ENCODE results near the gene SLC35F4. TPM values are rescaled to one million over a fixed set of nuclear protein-coding genes. Genes with fewer than 3 reads are reported as not detected.

Gene SLC35F4
- total RNA-seq, 1 experiment from 2014 or later = not detected

DNA sequence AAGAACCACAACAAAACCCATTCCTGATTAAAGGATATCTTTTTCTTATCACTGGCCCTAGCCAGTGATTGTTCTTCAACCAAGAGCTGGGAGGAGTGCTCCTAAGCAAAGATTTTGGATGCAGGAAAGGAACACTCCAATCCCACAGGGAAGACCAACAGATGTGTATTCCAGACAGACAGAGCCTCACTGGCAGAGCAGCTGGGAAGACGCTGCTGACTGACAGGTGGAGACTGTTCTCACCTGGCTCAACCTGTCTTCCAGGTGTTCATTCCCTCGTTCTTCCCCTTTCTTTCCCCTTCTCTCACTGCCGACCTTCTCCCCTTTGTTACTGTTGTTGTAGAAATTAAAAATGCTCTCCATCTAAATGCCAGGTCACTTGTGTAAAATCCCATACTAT is 282.5 kb downstream of the SLC35F4 start:
- in situ Hi-C loops (cut with HindIII; ENCODE audit: low pct_unique_long_range_greater_than_20kb, low sequenced_read_pairs) = no loop called here
- no peak for DNase-seq (ENCODE audit: low read depth)

DNA sequence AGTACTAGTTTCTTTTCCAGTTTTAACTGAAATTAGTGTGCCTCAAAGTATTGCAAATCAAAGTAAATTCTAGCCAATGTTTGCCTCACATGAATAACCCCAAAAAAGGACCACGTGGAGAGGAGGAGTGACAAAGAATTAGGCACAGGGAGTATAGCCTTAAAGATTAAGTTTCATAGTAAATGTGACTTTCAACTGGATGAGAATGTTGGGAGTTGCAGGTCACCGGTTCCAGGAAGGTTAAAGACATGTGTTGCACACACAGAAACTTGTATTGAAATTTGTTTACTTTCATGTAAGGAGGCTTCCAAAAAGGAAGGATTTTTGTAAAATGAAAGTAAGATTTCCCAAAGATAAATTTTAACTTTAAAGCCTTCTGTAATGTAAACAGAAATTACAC is 283.1 kb downstream of the SLC35F4 start:
- no peak for DNase-seq (ENCODE audit: low read depth)
- in situ Hi-C loops (cut with HindIII; ENCODE audit: low pct_unique_long_range_greater_than_20kb, low sequenced_read_pairs) = no loop called here

DNA sequence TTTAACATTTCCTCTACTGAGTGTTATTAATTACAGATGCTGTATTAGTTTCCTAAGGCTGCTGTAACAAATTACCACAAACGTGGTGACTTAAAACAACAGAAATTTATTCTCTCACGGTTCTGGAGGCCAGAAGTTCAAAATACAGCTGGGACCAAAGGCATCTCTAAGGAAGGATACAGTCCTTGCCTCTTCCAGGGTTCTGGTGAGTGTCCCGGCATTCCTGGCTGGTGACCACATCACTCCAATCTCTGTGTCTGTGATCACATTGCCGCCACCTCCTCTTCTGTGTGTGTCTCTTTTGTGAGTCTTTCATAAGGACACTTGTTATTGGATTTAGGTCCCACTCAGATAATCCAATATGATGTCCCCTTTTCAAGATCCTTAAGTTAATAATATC is 287.1 kb downstream of the SLC35F4 start:
- in situ Hi-C loops (cut with HindIII; ENCODE audit: low pct_unique_long_range_greater_than_20kb, low sequenced_read_pairs) = no loop called here
- DNase-seq (ENCODE audit: low read depth) = peak; percentile 25

DNA sequence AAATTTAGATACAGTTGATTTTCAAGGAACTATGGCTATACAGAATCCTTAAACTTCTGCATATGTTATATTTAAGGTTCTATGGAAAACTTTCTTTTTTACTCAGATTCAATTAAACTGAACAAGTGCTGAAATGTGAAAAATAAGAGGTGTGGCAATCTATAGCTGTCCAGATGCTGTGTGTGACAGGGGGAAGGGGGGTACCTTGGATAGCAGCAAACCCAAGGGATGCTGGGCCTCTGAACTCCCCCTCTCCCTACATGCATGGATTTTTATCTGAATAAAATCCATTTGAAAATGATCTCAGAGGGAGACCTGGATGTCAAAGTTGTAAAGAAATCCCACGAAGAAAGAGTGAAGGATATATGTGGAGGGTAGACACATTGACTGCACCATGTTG is 289.4 kb downstream of the SLC35F4 start:
- DNase-seq (ENCODE audit: low read depth) = no peak
- in situ Hi-C loops (cut with HindIII; ENCODE audit: low pct_unique_long_range_greater_than_20kb, low sequenced_read_pairs) = no loop called here

DNA sequence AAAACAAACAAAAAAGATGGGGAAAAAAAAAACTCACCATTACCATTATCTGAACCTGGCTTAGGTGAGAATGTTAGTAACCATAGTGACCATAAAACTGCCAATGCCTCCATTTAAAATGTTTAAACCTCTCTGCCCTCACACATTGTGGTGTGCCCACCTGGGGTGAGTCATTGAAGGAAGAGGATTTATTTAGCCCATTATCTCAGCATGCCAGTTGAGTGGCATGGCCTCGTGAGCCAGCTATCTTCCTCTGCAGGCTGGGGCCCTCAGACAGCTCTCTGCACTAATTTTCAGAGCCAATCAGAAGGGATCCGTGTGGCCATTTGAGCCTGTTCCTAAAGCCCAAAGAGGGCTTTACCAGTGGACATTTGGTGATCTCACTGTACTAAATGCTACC is 290.4 kb downstream of the SLC35F4 start:
- DNase-seq (ENCODE audit: low read depth) = no peak
- in situ Hi-C loops (cut with HindIII; ENCODE audit: low pct_unique_long_range_greater_than_20kb, low sequenced_read_pairs) = no loop called here

DNA sequence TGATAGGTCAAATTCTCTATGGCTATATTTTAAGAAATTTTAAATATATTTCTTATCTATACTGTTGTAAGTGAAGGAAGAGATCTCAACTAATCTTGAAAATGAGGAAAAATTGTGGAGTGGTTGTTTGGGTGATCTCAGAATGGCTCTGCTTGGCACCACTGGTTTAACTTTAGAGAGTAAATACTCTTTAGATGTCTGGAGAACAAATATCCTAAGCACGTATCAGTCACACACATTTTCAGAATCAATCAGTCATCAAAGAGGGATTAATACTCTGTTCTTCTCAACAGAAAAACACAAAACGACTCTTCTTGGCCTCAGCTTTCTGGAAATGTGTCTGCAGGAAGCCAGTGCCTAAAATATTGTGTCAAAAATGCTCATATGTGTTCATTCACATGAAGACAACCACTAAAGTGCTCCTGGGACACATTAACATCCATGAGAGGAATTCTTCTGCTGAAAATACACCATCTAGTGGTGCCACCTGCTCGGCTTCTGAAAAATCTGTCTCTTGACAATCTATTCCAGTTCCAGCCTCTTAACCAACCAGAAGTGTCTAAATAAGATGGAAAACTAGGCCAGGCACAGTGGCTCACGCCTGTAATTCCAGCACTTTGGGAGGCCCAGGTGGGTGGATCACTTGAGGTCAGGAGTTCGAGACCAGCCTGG is 291.1 kb downstream of the SLC35F4 start:
- in situ Hi-C loops (cut with HindIII; ENCODE audit: low pct_unique_long_range_greater_than_20kb, low sequenced_read_pairs) = no loop called here
- peak; percentile 14 for DNase-seq (ENCODE audit: low read depth)

DNA sequence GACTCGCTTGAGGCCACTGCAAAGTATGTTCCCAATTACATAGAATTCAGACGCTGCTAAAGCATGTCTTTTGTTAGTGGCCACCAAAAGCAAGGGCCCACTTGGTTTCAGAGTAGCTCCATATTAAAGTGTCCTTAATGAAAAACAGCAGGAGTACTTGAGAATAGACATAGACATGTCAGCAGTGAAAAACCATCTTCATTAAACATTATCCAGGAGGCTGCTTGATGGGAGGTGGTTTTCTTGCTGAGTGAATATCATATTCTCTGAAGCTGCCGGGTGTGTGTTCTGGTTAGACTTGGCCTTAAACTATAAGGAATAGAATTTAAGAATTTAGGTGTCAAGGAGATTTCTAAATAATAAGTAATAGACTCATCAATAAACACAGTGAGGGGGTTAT is 292.7 kb downstream of the SLC35F4 start:
- in situ Hi-C loops (cut with HindIII; ENCODE audit: low pct_unique_long_range_greater_than_20kb, low sequenced_read_pairs) = no loop called here
- no peak for DNase-seq (ENCODE audit: low read depth)

DNA sequence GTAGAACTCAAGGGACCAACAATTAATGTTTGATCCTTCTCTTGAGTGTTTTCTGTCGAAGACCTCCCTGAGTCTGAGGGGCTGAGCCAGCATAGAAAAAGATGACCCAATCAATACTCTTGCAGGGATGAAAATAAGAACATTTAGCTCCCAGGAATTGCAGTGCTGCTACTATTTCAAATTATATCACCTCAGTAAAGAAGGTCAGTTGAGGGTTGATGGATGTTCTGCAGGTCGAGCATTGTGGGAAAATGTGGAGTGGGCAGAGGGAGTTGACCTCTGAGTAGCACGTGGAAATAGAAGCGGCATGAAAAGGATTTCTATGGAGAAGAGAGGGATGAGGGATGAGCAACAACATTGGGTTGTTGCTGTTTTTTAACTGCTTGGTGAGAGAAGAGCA is 297.3 kb downstream of the SLC35F4 start:
- in situ Hi-C loops (cut with HindIII; ENCODE audit: low pct_unique_long_range_greater_than_20kb, low sequenced_read_pairs) = no loop called here

DNA sequence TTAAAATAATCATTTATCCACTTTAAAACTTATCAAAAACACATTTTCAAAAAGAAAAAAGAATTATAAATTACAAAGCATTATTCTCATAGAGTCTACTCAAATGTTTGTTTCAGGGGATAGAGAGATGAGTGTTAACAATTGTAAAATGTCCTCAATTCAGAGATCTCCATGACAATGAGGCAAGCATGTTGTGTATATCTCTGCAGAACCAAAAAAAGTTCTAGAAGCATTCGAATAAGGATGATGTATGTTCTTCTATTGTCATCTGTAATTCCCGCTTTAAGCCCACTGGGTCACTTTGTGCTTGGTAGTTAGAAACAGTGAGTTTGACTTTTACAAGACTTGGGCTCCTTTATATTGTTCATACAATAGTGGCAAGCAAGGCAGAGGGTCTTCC is 298.7 kb downstream of the SLC35F4 start:
- in situ Hi-C loops (cut with HindIII; ENCODE audit: low pct_unique_long_range_greater_than_20kb, low sequenced_read_pairs) = no loop called here
- no peak for DNase-seq (ENCODE audit: low read depth)

More for the DNA sequence above, 297.3 kb downstream of the SLC35F4 start:
- DNase-seq (ENCODE audit: low read depth) = no peak

DNA sequence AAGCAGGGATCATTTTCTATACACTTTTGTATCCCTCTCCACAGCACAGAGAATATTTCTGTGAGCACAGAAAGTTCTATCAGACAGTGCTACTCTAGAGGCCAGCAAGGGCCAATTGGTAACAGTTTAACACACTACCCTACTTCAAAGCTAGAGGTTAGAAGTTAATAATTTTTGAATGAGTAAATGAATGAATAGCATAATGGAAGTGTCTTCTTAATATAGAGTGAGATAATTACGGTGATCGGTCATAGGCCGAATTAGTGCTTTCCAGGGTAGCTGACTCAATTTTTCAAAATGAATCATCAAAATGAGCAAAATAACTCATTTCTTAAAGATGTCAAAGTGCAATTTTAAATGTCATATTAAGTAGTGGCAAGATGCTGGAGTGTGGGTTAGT is 305.2 kb downstream of the SLC35F4 start:
- in situ Hi-C loops (cut with HindIII; ENCODE audit: low pct_unique_long_range_greater_than_20kb, low sequenced_read_pairs) = no loop called here
- DNase-seq (ENCODE audit: low read depth) = peak; percentile 33

DNA sequence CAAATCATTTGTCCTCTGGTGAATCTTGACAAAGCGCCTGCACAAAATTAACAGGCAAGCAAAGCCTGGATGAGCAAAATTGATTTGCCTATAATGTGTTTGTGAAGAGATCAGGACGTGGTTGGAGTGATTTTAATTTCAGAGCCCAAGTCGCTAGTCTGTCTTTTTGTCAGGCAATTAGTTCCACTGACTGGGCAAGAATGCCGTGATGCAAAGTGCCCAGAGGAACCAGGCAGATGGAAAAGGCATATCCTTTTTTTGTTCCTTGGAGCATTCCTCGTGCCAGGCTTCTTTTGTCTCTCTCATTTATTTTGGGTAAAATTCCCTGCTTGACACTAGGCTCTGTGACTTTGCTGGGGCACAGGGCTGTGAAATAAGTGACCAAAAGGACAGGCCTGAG is 306.3 kb downstream of the SLC35F4 start:
- peak; percentile 31 for DNase-seq (ENCODE audit: low read depth)
- in situ Hi-C loops (cut with HindIII; ENCODE audit: low pct_unique_long_range_greater_than_20kb, low sequenced_read_pairs) = no loop called here

DNA sequence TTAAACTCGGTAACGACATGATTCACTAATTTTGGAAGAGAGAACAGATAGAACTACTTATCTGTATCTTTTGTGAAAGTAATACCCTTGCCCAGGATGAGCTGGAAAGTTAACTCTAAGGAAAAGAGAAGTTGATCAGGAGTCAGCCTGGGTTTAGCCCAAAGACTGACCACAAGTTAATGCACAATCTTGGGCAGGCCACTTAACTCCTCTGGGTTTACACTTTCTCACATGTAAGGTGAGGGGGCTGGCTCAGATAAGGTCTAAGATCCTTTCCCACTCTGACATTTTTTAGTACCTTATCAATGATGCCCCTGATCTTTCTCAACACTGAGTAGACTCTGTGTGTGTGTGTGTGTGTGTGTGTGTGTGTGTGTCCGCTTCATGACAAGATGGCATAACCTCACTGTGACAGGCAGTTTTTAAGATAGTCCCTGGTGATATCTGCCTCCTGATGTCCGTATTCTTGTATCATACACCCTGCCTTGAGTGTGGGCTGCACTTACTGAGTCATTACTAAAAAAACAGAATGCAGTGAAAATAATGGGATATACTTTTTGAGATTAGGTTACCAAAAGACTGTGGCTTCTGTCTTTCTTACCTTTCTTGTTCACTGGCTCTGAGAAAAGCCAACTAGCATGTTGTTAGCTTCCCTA is 316.0 kb downstream of the SLC35F4 start:
- in situ Hi-C loops (cut with HindIII; ENCODE audit: low pct_unique_long_range_greater_than_20kb, low sequenced_read_pairs) = no loop called here
- no peak for DNase-seq (ENCODE audit: low read depth)

DNA sequence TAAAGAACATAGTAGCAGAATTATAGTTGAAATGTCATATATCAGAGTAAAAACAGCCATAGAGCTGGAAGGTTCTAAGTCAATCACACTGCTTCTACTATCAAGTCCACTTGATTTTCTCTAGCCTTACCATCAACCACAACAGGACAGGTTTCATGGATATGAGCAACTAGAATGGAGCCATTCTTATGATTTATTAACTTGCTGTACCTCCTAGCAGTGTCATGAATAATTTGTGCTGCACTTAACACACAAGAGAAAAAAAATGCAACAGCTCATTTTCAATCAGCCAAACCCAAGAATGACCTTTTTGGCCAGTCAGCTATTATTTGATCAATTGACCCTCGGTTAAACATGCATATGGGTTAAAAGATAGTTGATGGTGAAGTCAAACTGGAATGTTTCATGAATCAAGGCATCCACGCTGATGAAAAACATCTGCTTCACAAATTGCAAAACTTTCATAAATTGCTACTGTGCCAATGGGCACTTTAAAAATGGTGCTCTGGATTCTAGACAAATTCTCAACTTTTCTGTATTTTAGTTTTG is 316.8 kb downstream of the SLC35F4 start:
- in situ Hi-C loops (cut with HindIII; ENCODE audit: low pct_unique_long_range_greater_than_20kb, low sequenced_read_pairs) = no loop called here
- DNase-seq (ENCODE audit: low read depth) = no peak

DNA sequence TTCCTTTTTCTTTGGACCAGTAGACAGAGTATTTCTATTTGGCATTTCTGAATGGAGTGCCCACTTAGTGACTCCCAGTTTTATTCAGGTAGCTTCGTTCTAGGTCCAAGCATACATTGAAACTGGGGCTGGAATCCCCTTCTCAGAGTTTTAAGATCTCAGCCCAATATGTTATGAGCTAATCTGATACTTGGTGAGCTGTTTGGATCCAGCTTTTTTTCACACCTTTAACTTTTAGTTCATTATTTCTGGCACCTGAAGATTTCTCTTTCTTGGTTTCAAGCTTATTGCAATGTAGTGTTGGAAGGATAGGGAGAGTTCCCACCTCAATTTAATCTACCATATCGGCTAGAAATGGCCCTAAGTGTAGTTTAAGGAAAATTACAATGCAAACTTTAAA is 318.8 kb downstream of the SLC35F4 start:
- DNase-seq (ENCODE audit: low read depth) = no peak
- in situ Hi-C loops (cut with HindIII; ENCODE audit: low pct_unique_long_range_greater_than_20kb, low sequenced_read_pairs) = no loop called here

DNA sequence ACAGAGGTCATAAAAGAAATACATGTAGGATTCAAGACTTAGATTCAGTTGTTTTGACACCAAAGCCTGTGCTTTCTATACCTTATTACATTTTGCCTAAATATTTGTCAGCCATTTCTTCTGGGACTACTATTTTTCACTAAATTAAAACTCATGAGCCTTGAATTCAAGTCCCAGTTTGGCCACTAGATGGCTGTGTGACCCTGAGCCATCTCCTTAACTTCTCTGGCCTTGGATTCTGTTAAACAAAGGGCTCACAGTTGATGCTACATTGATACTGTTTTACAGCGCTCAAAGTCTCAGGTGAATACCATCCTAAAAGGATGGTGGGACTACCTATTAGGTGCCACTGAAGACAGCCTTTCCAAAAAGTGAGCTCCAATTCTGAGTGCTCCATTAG is 332.7 kb downstream of the SLC35F4 start:
- peak; percentile 11 for DNase-seq (ENCODE audit: low read depth)
- in situ Hi-C loops (cut with HindIII; ENCODE audit: low pct_unique_long_range_greater_than_20kb, low sequenced_read_pairs) = no loop called here

DNA sequence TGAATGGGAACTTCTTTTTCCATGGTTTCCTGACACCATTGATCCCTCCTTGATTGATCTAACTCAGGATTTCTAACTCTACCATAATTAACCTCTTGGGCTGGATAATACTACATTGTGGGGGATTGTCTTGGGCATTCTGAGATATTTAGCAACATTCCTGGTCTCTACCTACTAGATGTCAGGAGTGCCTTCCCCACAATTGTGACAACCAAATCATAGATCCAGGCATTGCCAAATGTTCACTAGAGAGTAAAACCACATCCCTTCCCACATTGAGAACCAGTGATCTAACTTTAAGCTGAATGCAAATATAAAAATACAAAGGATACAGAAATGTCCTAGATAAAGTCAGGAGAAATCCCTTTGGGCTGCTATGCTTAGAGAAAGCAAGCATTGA is 335.3 kb downstream of the SLC35F4 start:
- in situ Hi-C loops (cut with HindIII; ENCODE audit: low pct_unique_long_range_greater_than_20kb, low sequenced_read_pairs) = no loop called here
- no peak for DNase-seq (ENCODE audit: low read depth)

DNA sequence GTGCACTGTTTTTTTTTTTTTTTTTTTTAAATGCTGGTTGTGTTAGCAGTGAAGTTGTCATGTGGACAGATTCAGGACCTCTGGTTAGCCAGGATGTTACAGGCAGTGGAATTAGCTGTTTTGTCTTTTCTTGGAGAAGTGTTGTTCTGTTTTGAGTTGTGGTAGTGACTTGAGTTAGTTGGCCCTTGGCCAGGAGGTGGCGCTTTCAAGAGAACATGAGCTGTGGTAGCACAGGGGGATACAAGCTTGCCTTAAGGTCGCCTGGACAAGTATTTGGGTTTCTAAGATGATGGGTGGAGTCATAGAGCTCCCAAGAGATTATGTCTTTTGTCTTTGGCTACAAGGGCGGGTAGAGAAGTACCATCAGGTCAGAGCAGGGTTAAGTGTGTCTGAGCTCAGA is 338.9 kb downstream of the SLC35F4 start:
- in situ Hi-C loops (cut with HindIII; ENCODE audit: low pct_unique_long_range_greater_than_20kb, low sequenced_read_pairs) = no loop called here
- DNase-seq (ENCODE audit: low read depth) = no peak

DNA sequence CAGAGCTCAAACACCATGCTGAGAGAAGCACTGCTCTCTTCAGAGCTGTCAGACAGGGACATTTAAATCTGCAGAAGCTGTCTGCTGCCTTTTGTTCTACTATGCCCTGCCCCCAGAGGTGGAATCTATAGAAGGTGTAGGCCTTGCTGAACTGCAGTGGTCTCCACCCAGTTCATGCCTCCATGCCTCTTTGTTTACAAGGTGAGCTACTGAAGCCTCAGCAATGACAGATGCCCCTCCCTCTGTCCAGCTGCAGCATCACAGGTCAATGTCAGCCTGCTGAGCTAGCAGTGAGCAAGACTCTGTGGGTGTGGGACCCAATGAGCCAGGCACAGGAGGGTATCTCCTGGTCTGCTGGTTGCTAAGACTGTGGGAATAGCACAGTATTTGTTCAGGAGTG is 346.8 kb downstream of the SLC35F4 start:
- in situ Hi-C loops (cut with HindIII; ENCODE audit: low pct_unique_long_range_greater_than_20kb, low sequenced_read_pairs) = no loop called here
- DNase-seq (ENCODE audit: low read depth) = no peak

Data from Caki2 (cell line).